HG03558 (cell line): Measurements from ENCODE around the gene PRR18.

Source experiments
- ATAC-seq: cut with Tn5 transposase; IDR thresholded peaks from one replicate; pipeline ENCODE4 v1.9.1; 2021; ENCODE audit warnings: moderate number of reproducible peaks; ENCODE audit not compliant: unreplicated experiment; ENCODE audit errors: extremely low read depth

PRR18 gene

GRCh38 chr6:166307082-166308032, 835 bp downstream of the PRR18 start:
- no peak for ATAC-seq

GRCh38 chr6:166306378-166307081, 1.7 kb downstream of the PRR18 start:
- no peak for ATAC-seq

- ATAC-seq: no peak
Observed at GRCh38 chr6:166305562-166306117, 2.6 kb downstream of the PRR18 start.

- ATAC-seq: no peak
Observed at GRCh38 chr6:166304106-166304505, 4.1 kb downstream of the PRR18 start.

GRCh38 chr6:166301611-166302529, 6.3 kb downstream of the PRR18 start:
- ATAC-seq: no peak

- no peak for ATAC-seq
Observed at GRCh38 chr6:166300357-166300987, 7.7 kb downstream of the PRR18 start.

- no peak for ATAC-seq
Observed at GRCh38 chr6:166297606-166298005, 10.6 kb downstream of the PRR18 start.

- no peak for ATAC-seq
Observed at GRCh38 chr6:166296035-166296883, 11.9 kb downstream of the PRR18 start.

- no peak for ATAC-seq
Observed at GRCh38 chr6:166293731-166294584, 14.2 kb downstream of the PRR18 start.

- no peak for ATAC-seq
Observed at GRCh38 chr6:166289207-166290060, 18.8 kb downstream of the PRR18 start.

- peak; percentile 93 for ATAC-seq
Observed at GRCh38 chr6:166286839-166287271, 21.3 kb downstream of the PRR18 start.

- no peak for ATAC-seq
Observed at GRCh38 chr6:166285233-166285632, 23.0 kb downstream of the PRR18 start.

GRCh38 chr6:166284640-166285039, 23.6 kb downstream of the PRR18 start:
- no peak for ATAC-seq

GRCh38 chr6:166282394-166283032, 25.7 kb downstream of the PRR18 start:
- no peak for ATAC-seq

- no peak for ATAC-seq
Observed at GRCh38 chr6:166281104-166281503, 27.1 kb downstream of the PRR18 start.

GRCh38 chr6:166279393-166279679, 28.9 kb downstream of the PRR18 start:
- no peak for ATAC-seq
